PFSK-1 (cell line): ENCODE measurements around the gene TLR4.

Experiments used
- FOXP2 ChIP-seq: optimal IDR thresholded peaks from 2 replicates; pipeline ENCODE3; 2011; ENCODE audit warnings: borderline replicate concordance, control low read depth, inconsistent platforms; ENCODE audit not compliant: insufficient read depth; ENCODE audit errors: extremely low read length, extremely low read depth
- POLR2AphosphoS5 ChIP-seq: IDR thresholded peaks from 2 replicates; pipeline ENCODE4 v1.6.1; 2012; ENCODE audit warnings: low read depth, mild to moderate bottlenecking, control low read depth, low read length, moderate library complexity
- TAF1 ChIP-seq: IDR thresholded peaks from 2 replicates; pipeline ENCODE4 v1.6.1; 2012; ENCODE audit warnings: low read length, control low read depth, borderline replicate concordance; ENCODE audit not compliant: insufficient read depth
- TF ChIP-seq, protein P1 (sequence below), 2 experiments: IDR thresholded peaks; 2 replicates each; pipeline versions ENCODE4 v1.6.1 to v1.8.0; 2011 to 2012; ENCODE audit warnings: low read depth in 2 of 2, low read length in 2 of 2, control low read depth in 1 of 2, inconsistent platforms in 1 of 2, mild to moderate bottlenecking in 1 of 2, moderate library complexity in 1 of 2; ENCODE audit not compliant: insufficient read depth in 1 of 2

DNA sequence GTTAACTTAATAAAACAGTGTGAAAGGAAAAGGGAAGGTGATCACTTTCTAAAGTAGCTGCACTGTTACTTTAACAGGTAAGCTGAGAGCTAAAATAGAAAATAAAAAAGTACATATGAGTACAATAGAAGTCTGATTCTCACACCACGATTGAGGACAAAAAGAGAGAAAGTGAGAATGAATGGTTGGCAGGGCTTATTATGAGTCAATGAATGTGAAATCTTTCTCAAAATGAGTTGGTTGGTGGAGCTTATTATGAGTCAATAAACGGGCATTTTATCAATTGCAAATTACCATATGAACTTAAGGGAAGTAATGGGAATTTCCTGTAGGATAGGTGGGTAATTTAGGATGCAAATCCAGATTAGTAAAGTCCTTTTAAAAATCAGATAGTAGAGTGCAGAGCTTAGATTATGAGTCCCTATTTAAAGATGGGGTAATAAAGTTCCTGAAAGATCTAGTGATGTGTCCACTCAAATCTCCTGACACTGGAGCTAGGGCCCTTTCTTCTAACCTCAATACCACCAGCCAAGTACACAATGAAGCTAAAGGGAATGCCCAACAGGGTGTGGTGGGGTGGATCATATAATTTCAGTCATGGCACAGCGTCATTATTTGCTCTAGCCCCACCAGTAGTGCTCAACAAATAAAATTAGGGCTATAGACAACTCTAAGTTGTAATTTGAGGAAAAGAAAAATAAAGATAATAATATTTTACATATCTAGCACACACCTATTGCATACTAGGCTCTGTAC is 21.1 kb upstream of the TLR4 start:
- no peak for TF ChIP-seq POLR2AphosphoS5
- no peak for TF ChIP-seq FOXP2
- TF ChIP-seq, protein P1, sequence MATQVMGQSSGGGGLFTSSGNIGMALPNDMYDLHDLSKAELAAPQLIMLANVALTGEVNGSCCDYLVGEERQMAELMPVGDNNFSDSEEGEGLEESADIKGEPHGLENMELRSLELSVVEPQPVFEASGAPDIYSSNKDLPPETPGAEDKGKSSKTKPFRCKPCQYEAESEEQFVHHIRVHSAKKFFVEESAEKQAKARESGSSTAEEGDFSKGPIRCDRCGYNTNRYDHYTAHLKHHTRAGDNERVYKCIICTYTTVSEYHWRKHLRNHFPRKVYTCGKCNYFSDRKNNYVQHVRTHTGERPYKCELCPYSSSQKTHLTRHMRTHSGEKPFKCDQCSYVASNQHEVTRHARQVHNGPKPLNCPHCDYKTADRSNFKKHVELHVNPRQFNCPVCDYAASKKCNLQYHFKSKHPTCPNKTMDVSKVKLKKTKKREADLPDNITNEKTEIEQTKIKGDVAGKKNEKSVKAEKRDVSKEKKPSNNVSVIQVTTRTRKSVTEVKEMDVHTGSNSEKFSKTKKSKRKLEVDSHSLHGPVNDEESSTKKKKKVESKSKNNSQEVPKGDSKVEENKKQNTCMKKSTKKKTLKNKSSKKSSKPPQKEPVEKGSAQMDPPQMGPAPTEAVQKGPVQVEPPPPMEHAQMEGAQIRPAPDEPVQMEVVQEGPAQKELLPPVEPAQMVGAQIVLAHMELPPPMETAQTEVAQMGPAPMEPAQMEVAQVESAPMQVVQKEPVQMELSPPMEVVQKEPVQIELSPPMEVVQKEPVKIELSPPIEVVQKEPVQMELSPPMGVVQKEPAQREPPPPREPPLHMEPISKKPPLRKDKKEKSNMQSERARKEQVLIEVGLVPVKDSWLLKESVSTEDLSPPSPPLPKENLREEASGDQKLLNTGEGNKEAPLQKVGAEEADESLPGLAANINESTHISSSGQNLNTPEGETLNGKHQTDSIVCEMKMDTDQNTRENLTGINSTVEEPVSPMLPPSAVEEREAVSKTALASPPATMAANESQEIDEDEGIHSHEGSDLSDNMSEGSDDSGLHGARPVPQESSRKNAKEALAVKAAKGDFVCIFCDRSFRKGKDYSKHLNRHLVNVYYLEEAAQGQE (IDR thresholded peaks at IDR 0.05; ENCODE audit: insufficient read depth in 1 of 2, low read depth in 2 of 2, low read length in 2 of 2), result no peak
- no peak for TF ChIP-seq TAF1
